SJSA1 (cell line): ENCODE data around the gene MAPKAP1. TPM values are rescaled to one million over a fixed set of nuclear protein-coding genes. Genes with fewer than 3 reads are reported as not detected.

Experiments
- DNase-seq, 2 experiments: peaks; one replicate each; pipeline ENCODE4 v3.0.0-alpha.2; 2015 to 2020; ENCODE audit warnings: low spot score in 2 of 2, low read depth in 1 of 2
- H3K27ac ChIP-seq: fragments of 250-450 bp; sonication (Bioruptor Pico); 2 replicates; pipeline ENCODE4 v1.5.1; 2020; ENCODE audit warnings: mild to moderate bottlenecking, moderate library complexity
- H3K27me3 ChIP-seq: fragments of 250-450 bp; sonication (Bioruptor Pico); replicated peaks from 2 replicates; pipeline ENCODE4 v1.5.1; 2020; ENCODE audit warnings: mild to moderate bottlenecking, moderate library complexity
- H3K36me3 ChIP-seq: fragments of 250-450 bp; sonication (Bioruptor Pico); 2 replicates; pipeline ENCODE4 v1.5.1; 2020; ENCODE audit warnings: mild to moderate bottlenecking
- H3K4me1 ChIP-seq: fragments of 250-450 bp; sonication (Bioruptor Pico); replicated peaks from 2 replicates; pipeline ENCODE4 v1.6.1; 2021; ENCODE audit warnings: mild to moderate bottlenecking
- H3K4me3 ChIP-seq: fragments of 250-450 bp; sonication (Bioruptor Pico); 2 replicates; pipeline ENCODE4 v1.5.1; 2020; ENCODE audit warnings: mild to moderate bottlenecking
- H3K9me3 ChIP-seq: fragments of 250-450 bp; sonication (Bioruptor Pico); replicated peaks from 2 replicates; pipeline ENCODE4 v1.5.1; 2020; ENCODE audit warnings: mild to moderate bottlenecking
- total RNA-seq: library from RNA; depleted of rRNA; stranded (reverse); fragments of >200 nt; shearing (Covaris generic); gene quantifications from 2 replicates; pipeline ENCODE4 v1.2.3, GENCODE V29; 2014

The MAPKAP1 gene
- total RNA-seq, 1 experiment from 2014 or later: 76.2 TPM

DNA sequence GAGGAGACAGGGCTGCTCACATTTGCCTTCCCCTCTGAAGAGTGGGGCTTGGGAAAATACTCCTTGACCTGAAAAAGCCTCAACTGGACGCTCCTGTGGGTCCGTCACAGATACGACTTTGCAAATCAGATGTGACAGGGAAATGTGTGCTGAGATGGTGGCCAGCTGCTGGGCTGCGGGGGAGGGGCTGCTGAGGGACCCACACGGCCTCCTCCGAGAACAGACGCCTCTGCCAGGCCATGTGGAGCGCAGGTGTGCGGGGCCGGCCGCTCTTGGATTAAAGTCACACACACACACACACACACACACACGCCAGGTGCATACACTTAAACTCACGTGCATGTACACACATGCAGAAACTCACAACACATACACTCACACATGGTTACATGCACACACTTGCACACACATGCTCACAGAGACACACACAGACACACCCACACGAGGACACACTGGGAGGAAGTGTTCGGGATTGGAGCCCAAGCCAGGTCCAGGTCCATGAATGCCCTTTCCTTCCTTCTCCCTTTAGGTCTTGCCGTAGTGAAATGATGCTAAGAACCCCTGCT, 278.0 kb downstream of the MAPKAP1 start:
- no peak overlapping the region for H3K27ac ChIP-seq
- DNase-seq: no peak
- H3K4me3 ChIP-seq: no peak overlapping the region
- no peaks in the 10 kb centered on the region for H3K27me3 ChIP-seq
- H3K9me3 ChIP-seq: no peaks in the 10 kb centered on the region
- no peaks in the 10 kb centered on the region for H3K36me3 ChIP-seq
- no peaks in the 10 kb centered on the region for H3K4me1 ChIP-seq

DNA sequence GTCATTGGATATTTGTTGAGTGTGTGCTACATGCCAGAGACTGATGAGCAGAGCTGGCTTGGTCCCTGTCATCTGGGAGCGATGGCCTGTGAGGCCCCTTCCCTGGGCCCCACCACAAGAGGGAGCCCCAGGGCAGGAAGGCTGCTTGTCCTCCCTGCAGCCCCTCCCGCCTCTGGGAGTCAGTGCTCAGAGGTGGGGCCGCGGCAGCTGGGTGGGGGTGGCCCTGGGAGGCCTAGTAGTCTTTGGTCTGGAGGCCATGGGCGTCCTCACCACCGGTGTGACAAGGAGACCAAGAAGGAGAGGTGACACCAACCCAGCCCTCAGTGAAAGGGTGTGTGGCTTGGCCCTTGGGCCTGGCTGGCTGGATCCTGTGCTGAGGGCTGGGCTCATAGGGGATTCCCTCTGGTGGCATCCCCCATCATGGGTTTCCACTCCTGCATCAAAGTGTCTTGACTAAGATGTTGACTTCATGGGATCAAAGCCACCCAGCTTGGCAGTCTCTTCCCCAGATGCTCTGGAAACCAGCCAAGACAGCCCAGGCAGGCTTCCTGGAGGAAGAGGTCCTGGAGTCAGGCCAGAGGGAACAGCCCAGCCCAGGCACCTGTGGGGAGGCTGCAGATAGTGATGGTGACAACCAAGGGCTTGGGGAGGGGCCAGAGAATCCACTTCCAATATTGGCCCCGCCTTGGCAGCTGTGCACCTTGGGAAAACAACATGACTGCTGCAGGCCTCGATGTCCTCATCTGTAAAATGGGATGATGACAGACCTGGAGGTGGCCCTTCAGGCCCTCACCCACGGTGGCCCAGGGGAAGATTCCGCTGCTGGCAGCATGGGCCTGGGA, 278.7 kb downstream of the MAPKAP1 start:
- no peak overlapping the region for H3K27ac ChIP-seq
- no peaks in the 10 kb centered on the region for H3K4me1 ChIP-seq
- no peaks in the 10 kb centered on the region for H3K27me3 ChIP-seq
- no peaks in the 10 kb centered on the region for H3K36me3 ChIP-seq
- DNase-seq: no peak
- no peak overlapping the region for H3K4me3 ChIP-seq
- no peaks in the 10 kb centered on the region for H3K9me3 ChIP-seq

DNA sequence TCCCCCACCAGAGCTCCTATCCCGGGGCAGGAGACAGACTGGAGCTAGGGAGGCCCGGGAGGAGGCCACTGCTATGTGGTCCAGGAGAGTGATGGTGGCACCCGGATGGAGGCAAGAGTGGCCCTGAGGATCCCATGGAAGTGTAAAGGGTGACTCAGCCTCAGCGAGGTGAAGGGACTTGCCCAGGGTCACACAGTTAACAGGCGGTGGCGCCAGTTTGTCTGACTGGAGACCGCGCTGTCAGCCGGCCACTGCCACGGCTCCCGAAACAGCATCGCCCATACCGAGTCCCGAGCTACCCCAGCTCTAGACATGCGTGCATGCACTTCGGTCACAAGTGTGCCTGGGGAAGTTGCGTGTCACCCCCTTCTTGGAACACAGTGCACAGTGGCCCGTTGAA, 279.5 kb downstream of the MAPKAP1 start:
- Histone ChIP-seq H3K4me3 (no peak overlapping the region), H3K27me3 (no peaks in the 10 kb centered on the region), H3K36me3 (no peaks in the 10 kb centered on the region), H3K4me1 (no peaks in the 10 kb centered on the region), H3K27ac (no peak overlapping the region), H3K9me3 (no peaks in the 10 kb centered on the region)
- DNase-seq: no peak

DNA sequence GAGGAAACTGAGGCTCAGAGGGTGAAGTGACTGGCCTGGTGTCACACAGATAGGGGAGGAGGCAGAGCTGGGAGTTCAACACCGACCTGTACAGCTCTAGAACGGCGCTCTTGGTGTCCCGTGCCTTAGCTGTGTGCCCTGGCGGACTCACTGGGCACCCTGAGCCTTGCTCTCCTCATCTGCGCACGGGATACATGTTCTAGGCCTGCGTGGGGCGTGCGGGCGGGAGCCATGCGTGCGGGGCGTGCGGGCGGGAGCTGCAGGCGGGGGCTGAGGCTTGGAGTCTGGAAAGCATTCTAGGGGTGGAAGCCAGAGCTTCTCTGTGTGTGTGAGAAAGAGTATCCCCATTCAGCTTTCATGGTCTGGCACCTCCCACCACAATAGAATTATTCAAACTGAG, 280.1 kb downstream of the MAPKAP1 start:
- Histone ChIP-seq H3K4me3 (no peak overlapping the region), H3K27me3 (no peaks in the 10 kb centered on the region), H3K4me1 (no peaks in the 10 kb centered on the region), H3K9me3 (no peaks in the 10 kb centered on the region), H3K36me3 (no peaks in the 10 kb centered on the region), H3K27ac (no peak overlapping the region)
- DNase-seq: no peak

DNA sequence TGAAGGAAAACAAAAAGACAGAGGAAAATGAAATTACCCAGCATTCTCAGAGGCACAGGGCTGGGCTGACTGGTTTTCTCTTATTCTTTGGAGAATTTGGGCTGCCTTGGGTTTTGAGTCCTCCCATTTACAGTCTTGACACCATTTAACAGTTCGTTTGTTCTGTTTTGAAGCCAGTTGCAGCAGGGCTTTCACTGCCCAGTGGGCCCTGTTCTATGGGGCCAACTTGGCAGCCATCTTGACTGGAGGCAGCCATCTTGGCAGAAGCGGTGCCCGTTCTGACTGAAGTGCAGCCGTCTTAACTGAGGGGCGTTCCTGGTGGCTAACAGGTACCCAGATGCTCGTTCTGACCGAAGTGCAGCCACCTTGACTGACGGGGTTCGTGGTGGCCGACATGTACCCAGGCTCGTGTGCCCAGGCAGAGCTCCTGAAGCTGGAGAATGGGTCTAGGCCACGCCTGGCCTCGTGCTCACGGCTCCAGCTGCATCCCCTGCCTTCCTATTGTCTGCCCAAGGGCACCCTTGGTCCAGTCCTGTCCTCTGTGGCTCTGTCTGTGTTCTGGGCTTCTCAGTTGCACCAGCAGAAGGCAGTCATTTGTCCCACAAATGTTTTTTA, 281.0 kb downstream of the MAPKAP1 start:
- H3K4me3 ChIP-seq: no peak overlapping the region
- no peaks in the 10 kb centered on the region for H3K27me3 ChIP-seq
- no peaks in the 10 kb centered on the region for H3K36me3 ChIP-seq
- H3K4me1 ChIP-seq: no peaks in the 10 kb centered on the region
- no peaks in the 10 kb centered on the region for H3K9me3 ChIP-seq
- H3K27ac ChIP-seq: no peak overlapping the region
- no peak for DNase-seq

DNA sequence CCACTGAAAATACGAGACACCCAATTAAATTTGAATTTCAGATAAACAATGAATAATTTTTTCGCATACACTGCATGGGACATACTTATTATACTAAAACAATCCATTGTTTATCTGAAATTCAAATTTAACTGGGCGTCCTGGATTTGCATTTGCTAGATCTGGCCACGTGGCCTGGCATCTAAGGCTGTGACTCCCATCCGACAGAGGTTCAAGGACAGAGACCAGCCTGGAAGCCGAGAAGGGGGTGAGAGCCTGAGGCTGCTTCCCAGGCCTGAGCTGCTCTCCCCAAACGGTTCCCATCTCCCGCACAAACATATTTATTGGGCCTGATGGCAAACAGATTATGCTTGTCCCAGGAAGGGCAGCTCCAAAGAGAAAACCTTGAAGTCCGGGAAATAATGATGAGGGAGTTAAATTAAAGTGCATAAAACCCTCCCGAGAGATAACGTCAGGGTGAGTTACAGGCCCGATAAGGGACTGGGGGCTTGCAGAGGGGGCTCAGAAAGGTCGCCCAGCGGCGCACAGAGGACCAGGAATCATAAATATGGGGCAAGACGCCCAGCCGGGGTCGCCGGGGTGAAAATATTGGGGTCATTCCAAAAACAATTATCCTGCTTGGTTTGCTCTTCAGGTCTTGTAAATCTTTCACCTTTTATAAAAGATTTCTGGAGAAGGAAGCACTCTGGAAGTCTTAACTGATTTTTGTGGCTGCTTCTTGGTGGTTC, 281.7 kb downstream of the MAPKAP1 start:
- no peaks in the 10 kb centered on the region for H3K9me3 ChIP-seq
- no peaks in the 10 kb centered on the region for H3K27me3 ChIP-seq
- H3K4me1 ChIP-seq: no peaks in the 10 kb centered on the region
- H3K4me3 ChIP-seq: no peak overlapping the region
- H3K36me3 ChIP-seq: no peaks in the 10 kb centered on the region
- no peak for DNase-seq
- no peak overlapping the region for H3K27ac ChIP-seq

DNA sequence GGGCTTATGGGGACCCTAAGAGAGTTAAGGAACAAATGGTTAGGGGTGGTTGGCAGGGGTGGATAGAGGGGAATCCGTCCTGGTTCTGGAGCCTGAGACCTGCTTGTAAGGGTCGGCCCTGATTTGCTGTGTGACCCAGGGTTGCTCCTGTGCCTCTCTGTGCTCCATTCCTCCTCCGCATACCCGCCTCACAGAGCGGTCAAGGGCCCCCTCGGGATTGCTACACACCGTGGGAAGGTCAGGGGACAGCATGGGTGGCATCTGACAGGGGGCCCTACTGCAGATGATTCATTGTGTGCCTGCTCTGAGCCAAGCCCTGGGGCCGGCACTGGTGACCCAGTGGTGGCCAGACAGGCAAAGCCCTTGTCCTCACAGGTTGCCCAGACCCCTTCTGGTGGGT, 283.0 kb downstream of the MAPKAP1 start:
- DNase-seq: no peak
- Histone ChIP-seq H3K27me3 (no peaks in the 10 kb centered on the region), H3K27ac (no peak overlapping the region), H3K9me3 (no peaks in the 10 kb centered on the region), H3K4me3 (no peak overlapping the region), H3K4me1 (no peaks in the 10 kb centered on the region), H3K36me3 (no peaks in the 10 kb centered on the region)

DNA sequence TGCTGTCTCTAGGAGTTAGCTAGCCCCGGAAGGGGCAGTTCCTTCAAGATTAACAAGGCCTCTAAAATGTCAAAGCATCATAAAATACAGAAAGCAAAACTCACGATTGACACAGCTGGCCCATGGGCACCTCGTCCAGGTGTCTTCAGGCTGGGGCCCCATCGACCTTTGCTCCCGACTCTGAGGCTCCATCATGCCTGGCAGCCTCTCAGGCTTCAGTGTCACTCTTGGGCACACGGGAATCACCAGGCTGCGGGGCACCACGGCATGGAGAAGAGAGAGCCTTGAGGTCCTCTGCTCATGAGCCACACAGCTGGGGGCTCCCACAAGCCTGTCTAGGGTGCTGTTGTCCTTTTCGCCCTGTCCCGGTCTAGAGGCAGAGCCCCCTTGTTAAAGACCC, 284.2 kb downstream of the MAPKAP1 start:
- DNase-seq: no peak
- Histone ChIP-seq H3K27me3 (no peaks in the 10 kb centered on the region), H3K9me3 (no peaks in the 10 kb centered on the region), H3K4me3 (no peak overlapping the region), H3K27ac (no peak overlapping the region), H3K36me3 (no peaks in the 10 kb centered on the region), H3K4me1 (no peaks in the 10 kb centered on the region)

DNA sequence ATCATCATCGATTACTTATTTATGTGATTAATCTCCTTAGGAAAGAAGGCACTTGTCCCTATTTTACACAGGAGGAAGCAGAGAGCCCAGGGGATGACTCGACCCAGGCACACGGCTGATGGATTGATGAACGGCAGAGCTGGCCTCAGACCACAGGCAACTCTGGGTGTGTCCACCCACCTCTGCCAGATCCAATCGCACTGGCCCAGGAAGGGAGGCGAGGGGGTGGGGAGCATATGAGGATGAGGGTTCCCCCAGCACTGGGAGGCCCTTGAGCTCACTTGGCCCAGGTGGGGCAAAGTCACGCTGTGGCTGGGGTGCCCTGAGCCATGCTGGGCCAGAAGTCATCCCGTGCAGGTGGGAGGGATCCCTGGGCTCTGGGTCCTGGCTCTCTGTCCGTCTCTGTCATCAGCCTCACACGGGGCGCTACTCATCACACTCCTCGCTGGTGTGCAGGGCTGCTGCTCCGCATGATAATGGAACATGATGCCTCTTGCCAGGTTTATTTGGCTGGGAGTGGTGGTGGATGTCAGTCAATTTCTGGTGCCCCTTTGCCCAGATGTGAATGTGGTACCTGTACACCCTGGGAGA, 285.3 kb downstream of the MAPKAP1 start:
- H3K36me3 ChIP-seq: no peaks in the 10 kb centered on the region
- H3K4me3 ChIP-seq: no peak overlapping the region
- no peak overlapping the region for H3K27ac ChIP-seq
- H3K4me1 ChIP-seq: no peaks in the 10 kb centered on the region
- DNase-seq: no peak
- H3K27me3 ChIP-seq: no peaks in the 10 kb centered on the region
- no peaks in the 10 kb centered on the region for H3K9me3 ChIP-seq

DNA sequence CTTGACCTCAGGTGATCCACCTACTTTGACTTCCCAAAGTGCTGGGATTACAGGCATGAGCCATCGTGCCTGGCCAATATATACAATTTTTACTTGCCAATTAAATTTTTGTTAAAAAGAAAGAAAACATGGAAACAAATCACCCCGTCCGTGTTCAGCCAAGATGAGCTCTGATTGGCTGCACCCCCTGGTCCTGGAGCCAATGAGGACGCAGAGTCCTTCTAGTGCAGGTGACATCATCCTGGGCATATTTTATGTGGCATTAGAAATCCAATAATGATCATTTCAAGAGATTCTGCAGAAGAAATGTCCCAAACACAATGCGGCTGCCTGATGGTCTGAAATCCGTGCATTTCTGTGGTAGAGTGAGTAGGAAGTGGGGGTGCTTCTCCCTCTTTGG, 285.8 kb downstream of the MAPKAP1 start:
- DNase-seq: no peak
- H3K27ac ChIP-seq: no peak overlapping the region
- H3K4me3 ChIP-seq: no peak overlapping the region
- no peaks in the 10 kb centered on the region for H3K4me1 ChIP-seq
- H3K27me3 ChIP-seq: no peaks in the 10 kb centered on the region
- H3K36me3 ChIP-seq: no peaks in the 10 kb centered on the region
- H3K9me3 ChIP-seq: no peaks in the 10 kb centered on the region

DNA sequence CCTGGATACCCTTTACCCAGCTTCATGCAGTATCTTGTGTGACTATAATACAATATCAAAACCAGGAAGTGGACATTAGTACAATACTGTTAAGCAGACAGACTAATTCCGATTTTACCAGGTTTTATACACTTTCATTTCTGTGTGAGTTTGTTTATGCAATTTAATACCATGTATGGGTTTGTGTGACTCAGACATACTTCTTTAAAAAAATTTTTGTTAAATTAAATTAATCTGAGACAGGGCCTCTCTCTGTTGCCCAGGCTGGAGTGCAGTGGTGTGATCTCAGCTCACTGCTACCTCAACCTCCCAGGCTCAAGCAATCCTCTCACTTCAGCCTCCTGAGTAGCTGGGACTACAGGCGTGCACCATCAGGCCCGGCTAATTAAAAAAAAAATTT, 288.6 kb downstream of the MAPKAP1 start:
- Histone ChIP-seq H3K4me3 (no peak overlapping the region), H3K36me3 (no peaks in the 10 kb centered on the region), H3K4me1 (no peaks in the 10 kb centered on the region), H3K27me3 (no peaks in the 10 kb centered on the region), H3K9me3 (no peaks in the 10 kb centered on the region), H3K27ac (no peak overlapping the region)
- DNase-seq: no peak

DNA sequence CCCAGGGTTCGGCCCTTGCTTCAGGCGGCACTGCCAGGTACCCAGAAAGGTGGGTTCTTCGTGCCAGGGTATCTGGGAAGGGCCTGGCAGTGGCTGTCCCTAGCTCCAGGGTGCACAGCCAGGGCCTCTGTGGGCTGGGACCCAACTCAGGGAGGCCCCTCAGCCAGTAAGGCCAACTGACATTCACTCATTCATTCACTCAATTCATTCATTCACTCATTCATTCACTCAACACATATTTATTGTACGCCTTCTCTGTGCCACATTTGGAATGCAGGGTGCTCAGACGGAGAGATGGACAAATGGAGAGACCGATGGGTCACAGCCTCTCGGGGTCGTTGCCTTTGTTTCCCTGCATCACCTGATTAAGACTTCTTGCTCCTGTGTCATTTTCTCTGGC, 290.5 kb downstream of the MAPKAP1 start:
- Histone ChIP-seq H3K27me3 (no peaks in the 10 kb centered on the region), H3K9me3 (no peaks in the 10 kb centered on the region), H3K4me3 (no peak overlapping the region), H3K4me1 (no peaks in the 10 kb centered on the region), H3K36me3 (no peaks in the 10 kb centered on the region), H3K27ac (no peak overlapping the region)
- no peak for DNase-seq

DNA sequence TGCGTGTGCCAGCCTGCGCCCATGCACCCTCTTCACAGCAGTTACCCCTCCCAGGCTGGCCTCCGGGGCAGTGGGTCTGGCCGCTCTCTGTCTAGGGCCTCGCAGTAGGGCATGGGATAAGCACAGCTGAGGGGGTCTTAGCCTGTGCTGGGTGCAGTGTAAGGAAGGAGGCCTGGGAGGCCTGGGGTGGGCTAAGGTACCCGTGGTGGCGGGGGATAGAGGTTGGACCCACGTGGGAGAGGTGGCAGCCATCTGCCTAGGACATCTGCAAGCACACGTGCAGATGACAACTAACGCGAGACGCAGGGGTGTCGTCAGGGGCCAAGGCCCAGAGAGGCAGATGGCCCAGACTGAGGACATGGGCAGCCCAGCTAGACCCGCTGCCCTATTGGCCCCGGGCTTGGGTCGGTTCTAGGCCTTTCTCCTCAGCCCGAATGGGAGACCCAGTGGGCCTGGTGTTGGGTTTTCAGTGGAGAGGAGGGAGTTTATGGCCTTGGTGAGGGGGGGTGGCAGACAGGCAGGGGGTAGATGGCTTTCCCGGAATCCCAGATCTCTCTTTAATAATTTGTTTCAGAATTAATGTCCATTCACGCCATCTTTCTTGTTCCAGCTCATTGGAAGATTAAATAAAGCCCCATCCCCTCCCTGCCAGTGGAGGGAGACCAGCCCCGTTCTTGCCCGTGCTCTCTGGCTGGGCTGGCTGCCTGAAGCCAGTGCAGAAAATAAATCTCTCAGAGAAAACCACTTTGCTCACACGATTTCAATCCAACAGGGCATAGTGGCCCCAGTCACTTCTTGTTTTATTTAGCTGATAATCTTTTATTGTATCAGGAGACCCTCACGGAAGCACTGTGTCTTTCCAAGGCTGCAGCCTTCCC, 291.2 kb downstream of the MAPKAP1 start:
- no peaks in the 10 kb centered on the region for H3K4me1 ChIP-seq
- no peaks in the 10 kb centered on the region for H3K9me3 ChIP-seq
- no peaks in the 10 kb centered on the region for H3K36me3 ChIP-seq
- no peak overlapping the region for H3K27ac ChIP-seq
- no peak overlapping the region for H3K4me3 ChIP-seq
- DNase-seq: no peak
- no peaks in the 10 kb centered on the region for H3K27me3 ChIP-seq
